Vein endothelial cell (primary cell): Measurements from ENCODE around the gene TMEM185B. TPM values are rescaled to one million over a fixed set of nuclear protein-coding genes. Genes with fewer than 3 reads are reported as not detected.

Source experiments
- small RNA-seq: library from RNA; depleted of rRNA; stranded (forward); fragments of <200 nt; gene quantifications from one replicate; pipeline ENCODE3, GENCODE V24; 2012
- total RNA-seq: library from RNA; depleted of rRNA; stranded (reverse); fragments of >200 nt; gene quantifications from 2 replicates; pipeline ENCODE4 v1.2.3, GENCODE V29; 2012

Gene TMEM185B
- 44.7 and 45.7 TPM in 2 replicates for total RNA-seq

GRCh38 chr2:120223034-120223912 lies at the start of gene TMEM185B:
Gene TMEM185B, minus strand, starts transcription at chr2:120223400. Its CDS starts 424 bp downstream, at chr2:120222976.

GRCh38 chr2:120252225-120253020 lies 29.2 kb upstream of the TMEM185B start, which contains the start of gene RALB:
Gene RALB, plus strand, starts transcription at chr2:120252852. Its CDS starts 25,813 bp downstream, at chr2:120278665.

Small RNA genes lying within 50 kb of the gene (small RNA-seq; reads per million reads assigned to genes)
- gene MTND4LP14 (not detected), gene RF00019 (not detected)

Other genes starting within 250 kb of the TMEM185B start
- 17.6 and 24.9 TPM in 2 replicates for gene EPB41L5, start 210.3 kb downstream of the TMEM185B start, total RNA-seq
- 100 and 160 TPM in 2 replicates for gene RALB, start 29.5 kb upstream of the TMEM185B start, total RNA-seq
- 6.9 and 8.2 TPM in 2 replicates for gene INHBB, start 122.7 kb upstream of the TMEM185B start, total RNA-seq